Measurements from ENCODE around the gene RNF19B.

DNA sequence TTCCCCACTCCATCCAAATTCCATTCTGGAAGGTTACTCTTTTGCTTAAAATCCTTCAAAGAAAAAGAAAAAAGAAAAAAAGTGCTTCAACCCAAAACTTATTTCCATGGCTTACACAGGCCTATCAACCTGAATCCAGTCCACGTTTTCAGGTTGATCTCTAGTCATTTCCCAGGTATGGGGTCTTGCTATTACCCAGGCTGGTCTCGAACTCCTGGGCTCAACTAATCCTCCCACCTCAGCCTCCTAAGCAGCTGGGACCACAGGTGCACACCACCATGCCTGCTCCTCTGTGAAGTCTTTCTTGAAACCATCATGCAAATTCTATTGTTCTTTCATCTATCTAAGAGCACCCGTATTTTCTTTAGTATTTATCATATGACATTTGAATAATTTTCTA is 7.6 kb downstream of the RNF19B start:
- no peak for TF ChIP-seq CEBPB (IDR thresholded peaks at IDR 0.05; ENCODE audit: low read depth)
- TF ChIP-seq RAD21 (IDR thresholded peaks at IDR 0.05; ENCODE audit: low read depth), result no peak
- TF ChIP-seq, protein P1, sequence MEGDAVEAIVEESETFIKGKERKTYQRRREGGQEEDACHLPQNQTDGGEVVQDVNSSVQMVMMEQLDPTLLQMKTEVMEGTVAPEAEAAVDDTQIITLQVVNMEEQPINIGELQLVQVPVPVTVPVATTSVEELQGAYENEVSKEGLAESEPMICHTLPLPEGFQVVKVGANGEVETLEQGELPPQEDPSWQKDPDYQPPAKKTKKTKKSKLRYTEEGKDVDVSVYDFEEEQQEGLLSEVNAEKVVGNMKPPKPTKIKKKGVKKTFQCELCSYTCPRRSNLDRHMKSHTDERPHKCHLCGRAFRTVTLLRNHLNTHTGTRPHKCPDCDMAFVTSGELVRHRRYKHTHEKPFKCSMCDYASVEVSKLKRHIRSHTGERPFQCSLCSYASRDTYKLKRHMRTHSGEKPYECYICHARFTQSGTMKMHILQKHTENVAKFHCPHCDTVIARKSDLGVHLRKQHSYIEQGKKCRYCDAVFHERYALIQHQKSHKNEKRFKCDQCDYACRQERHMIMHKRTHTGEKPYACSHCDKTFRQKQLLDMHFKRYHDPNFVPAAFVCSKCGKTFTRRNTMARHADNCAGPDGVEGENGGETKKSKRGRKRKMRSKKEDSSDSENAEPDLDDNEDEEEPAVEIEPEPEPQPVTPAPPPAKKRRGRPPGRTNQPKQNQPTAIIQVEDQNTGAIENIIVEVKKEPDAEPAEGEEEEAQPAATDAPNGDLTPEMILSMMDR (IDR thresholded peaks at IDR 0.05 in 2 of 3, conservative IDR thresholded peaks at IDR 0.05 in 1 of 3; ENCODE audit: borderline replicate concordance in 1 of 3, insufficient read depth in 1 of 3, low read depth in 2 of 3, low read length in 2 of 3), result no peak
- no peak for TF ChIP-seq POLR2AphosphoS5 (IDR thresholded peaks at IDR 0.05; ENCODE audit: low read depth, low read length)
- no peak for TF ChIP-seq POLR2A (IDR thresholded peaks at IDR 0.05; ENCODE audit: borderline replicate concordance, extremely low read depth, insufficient read depth, insufficient read length)

Measured in HCT116 (cell line).